SH-SY5Y (cell line): Measurements from ENCODE around the gene FAT2.
A peak's percentile ranks its signal among the peaks of the same experiment; 100 is the strongest.

Source experiments
- GATA2 ChIP-seq: IDR thresholded peaks from 2 replicates; pipeline ENCODE4 v1.6.1; 2011; ENCODE audit warnings: mild to moderate bottlenecking, low read depth, low read length
- GATA3 ChIP-seq: IDR thresholded peaks from 2 replicates; pipeline ENCODE4 v1.6.1; 2011; ENCODE audit warnings: low read depth, mild to moderate bottlenecking, low read length, moderate library complexity

The FAT2 gene

DNA sequence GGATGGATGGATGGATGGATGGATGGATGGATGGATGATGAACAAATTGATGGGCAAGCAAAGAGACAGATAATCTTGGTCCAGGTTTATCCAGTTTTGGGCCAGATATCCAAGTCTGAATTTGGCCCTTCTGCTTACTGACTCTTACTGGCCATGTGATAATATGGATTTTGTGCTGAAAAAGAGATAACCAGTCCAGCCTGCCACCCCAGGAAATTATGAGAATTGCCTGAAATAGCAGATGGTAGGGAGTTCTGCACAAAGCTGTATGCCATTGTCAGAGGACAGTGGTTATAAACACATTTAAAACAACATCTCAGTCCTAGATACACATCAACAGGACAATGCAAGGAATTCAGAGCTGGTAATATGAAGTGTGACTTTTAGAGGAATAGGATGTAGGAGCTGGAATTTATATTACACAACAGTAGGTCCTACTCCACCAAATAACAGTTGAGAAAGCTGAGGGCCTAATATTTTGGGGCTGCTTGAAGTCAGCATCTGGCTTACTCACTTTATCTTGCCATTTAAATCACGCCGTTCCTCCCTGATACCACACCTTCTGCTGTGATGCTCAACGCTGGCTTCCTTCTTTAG, 9.0 kb upstream of the FAT2 start:
- no peak for TF ChIP-seq GATA3
- TF ChIP-seq GATA2: no peak

GRCh38 chr5:151598984-151599383, 7.9 kb upstream of the FAT2 start:
- no peak for TF ChIP-seq GATA3
- TF ChIP-seq GATA2: no peak

- TF ChIP-seq GATA2 (no peak), GATA3 (no peak)
These were observed 7.4 kb upstream of the FAT2 start for GRCh38 chr5:151598549-151598948.

- TF ChIP-seq GATA3: no peak
- no peak for TF ChIP-seq GATA2
These were observed 6.6 kb upstream of the FAT2 start for GRCh38 chr5:151597749-151598148.

DNA sequence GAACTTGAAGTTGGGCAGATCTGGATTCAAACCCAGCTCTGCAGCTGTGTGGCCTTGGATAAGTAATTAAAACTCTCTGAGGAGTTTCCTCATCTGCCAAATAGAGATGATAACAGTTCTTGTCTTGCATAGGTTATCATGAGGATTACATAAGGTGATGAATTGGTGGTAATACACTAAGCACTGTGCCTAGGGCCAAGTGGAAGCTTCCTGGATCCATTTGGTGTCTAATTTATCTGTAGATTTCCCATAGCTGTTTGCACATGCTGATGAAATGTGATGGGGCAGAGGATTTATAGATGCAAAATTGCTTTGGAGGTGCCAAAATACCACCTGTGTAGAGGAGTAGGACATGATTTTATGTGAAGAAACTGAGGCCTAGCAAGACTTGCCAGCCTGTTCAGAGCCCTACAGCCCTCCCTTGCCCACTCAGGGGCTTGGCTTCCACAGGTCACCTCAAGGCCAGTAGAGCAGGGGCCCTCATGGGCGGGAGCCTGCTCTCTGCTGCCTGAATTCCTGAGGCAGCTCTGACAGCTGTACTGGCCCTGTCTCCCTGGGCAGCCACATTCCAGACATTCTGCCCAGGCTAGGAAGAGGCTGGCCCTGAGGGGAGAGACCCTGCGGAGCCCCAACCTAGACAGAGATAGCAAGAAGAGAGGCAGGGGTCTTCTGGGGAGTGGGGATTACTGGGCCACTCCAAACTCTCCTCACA, 5.9 kb upstream of the FAT2 start:
- no peak for TF ChIP-seq GATA3
- TF ChIP-seq GATA2: no peak

DNA sequence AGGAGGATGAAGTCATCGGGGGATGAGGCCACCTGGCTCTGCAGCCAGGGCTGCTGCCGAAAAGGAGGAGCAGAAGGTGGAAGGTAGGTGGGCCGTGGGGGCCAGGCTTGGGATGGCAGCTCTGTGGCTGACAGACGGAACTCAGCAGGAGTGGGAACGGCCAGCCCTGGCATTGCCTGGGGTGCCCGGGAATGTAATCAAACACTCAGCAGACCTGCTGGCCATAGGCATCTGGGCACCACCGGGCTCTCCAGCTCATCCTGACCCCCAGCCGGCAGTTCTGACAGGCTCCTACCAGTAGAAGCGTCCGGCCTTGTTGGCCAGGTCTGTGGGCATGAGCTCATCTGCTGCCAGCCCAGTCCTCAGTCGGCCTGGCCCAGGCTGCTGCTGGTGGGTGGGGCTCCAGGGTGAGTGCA, 4.3 kb upstream of the FAT2 start:
- TF ChIP-seq GATA2 (no peak), GATA3 (no peak)

- TF ChIP-seq GATA3 (no peak), GATA2 (peak; percentile 67)
These were observed 1.8 kb upstream of the FAT2 start for GRCh38 chr5:151592855-151593408.

DNA sequence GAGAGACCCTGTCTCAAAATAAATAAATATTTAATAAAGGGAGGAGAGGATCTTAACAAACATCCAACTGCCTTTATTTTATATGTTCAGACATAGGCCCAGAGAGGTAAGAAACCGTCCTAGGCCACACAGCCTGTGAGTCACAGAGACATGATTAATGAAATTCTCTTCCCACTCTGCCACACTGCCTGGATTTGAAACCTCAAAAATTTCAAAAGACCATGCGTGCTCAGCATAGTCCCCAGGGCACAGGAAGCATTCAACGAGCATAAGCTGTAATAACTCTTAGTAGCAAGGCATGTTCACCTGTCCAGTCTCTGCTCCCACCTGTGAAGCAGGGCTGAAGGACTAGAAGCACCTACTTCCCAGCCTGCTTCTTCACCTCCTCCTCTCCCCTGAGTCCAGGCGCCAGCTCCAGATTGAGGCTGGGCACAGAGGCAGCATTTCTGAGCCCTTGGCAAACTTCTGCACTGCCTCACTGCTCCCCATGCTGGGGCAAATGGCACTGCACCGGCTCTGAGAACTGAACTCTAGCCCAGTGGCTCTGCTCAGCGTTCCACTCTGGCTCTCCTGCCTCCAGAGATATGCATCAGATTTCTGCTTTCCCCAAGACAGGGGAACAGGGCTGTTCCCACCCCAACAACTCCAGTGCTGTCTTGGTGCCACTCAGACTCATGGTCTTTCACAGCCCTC, 1.1 kb downstream of the FAT2 start:
- TF ChIP-seq GATA3 (no peak), GATA2 (no peak)

DNA sequence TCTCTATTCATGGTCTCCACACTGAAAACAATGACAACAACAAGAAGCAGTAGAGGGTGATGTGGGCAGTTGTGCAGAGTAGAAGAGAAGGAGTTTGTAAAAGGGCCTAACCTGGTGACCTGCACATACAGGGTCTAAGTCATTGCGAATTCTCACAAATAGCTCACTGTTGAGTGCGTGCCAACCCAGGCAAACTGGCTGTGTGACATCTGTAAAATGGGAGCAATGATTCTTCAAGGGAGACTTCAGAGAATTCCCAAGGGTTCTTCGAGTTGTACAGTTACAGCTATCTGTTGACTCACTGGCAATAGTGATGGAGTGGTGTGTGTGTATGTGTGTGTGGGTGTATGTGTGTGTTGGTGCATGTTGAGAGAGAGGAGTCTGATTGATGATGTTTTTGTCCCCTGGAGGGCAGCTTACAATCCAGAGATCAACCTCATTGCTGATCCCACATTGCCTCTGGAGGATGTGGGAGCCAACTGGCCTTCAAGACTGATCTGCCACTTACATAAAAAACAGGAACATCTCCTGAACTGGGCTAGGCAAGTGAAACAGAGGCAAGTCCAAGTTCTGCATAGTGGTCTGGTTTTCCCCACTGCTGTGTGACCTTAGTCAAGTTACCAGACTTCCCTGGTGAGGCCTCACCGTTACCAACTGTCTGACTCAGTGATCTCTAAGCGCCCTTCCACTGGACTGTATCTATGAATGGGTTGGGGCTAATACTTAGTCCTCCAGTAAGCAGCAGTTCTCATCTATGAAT, 3.2 kb downstream of the FAT2 start:
- TF ChIP-seq GATA3 (no peak), GATA2 (no peak)

DNA sequence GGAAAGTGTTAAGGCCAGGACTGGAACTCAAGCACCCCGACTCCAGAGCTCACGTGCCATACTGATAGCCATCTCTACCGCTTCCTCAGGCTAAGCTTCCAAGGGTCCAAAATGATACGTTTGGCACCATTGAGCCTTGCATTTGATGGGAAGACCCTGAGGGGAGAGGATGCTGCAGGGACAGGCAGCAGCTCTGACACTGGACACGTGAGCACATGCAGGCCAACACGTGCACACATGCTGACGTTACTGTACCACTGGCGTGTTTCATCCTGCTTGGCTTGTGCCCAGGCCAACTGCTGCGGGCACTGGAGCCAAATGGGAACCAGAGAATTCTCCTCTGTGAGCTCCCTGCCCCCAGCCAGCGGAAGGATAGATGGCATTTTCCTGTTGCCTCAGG, 5.2 kb downstream of the FAT2 start:
- TF ChIP-seq GATA2: peak; percentile 63
- TF ChIP-seq GATA3: no peak

GRCh38 chr5:151584057-151584937, 6.8 kb downstream of the FAT2 start:
- no peak for TF ChIP-seq GATA2
- TF ChIP-seq GATA3: no peak

GRCh38 chr5:151581812-151582583, 9.1 kb downstream of the FAT2 start:
- no peak for TF ChIP-seq GATA2
- no peak for TF ChIP-seq GATA3

- TF ChIP-seq GATA3 (no peak), GATA2 (no peak)
These were observed 9.8 kb downstream of the FAT2 start for GRCh38 chr5:151581347-151581746.
